Measurements from ENCODE around the gene KRTAP4-3.

The KRTAP4-3 gene

DNA sequence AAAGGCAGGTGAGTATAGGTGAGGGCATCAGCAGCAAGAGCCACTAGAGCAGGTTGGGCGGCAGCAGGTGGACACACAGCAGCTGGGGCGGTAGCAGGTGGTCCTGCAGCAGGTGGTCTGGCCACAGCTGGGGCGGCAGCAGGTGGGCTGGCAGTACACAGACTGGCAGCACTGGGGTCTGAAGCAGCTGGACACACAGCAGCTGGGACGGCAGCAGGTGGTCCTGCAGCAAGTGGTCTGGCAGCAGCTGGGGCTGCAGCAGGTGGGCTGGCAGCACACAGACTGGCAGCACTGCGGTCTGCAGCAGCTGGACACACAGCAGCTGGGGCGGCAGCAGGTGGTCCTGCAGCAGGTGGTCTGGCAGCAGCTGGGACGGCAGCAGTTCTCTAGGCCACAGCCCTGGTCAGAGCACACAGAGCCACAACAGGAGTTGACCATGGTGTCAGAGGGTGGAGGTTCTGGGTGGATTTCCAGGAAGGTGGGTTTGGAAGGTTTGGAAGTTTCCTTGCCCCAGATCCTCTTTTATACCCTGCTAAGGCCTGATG, 9.8 kb upstream of the KRTAP4-3 start, which contains the start of gene KRTAP4-2:
KRTAP4-2 (minus strand) TSS at position 495 of the 545 bp plus-strand sequence; CDS start at position 438, 57 bp downstream.
- TF ChIP-seq, protein P1, sequence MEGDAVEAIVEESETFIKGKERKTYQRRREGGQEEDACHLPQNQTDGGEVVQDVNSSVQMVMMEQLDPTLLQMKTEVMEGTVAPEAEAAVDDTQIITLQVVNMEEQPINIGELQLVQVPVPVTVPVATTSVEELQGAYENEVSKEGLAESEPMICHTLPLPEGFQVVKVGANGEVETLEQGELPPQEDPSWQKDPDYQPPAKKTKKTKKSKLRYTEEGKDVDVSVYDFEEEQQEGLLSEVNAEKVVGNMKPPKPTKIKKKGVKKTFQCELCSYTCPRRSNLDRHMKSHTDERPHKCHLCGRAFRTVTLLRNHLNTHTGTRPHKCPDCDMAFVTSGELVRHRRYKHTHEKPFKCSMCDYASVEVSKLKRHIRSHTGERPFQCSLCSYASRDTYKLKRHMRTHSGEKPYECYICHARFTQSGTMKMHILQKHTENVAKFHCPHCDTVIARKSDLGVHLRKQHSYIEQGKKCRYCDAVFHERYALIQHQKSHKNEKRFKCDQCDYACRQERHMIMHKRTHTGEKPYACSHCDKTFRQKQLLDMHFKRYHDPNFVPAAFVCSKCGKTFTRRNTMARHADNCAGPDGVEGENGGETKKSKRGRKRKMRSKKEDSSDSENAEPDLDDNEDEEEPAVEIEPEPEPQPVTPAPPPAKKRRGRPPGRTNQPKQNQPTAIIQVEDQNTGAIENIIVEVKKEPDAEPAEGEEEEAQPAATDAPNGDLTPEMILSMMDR (IDR thresholded peaks at IDR 0.05): no peak
- Histone ChIP-seq H2AFZ (no peak within 1 kb of the TSS), H3K79me2 (no peaks in the 10 kb centered on the region), H3K36me3 (ENCODE audit: control insufficient read depth, insufficient read depth, low read length) (no peaks in the 10 kb centered on the region), H3K27me3 (ENCODE audit: control insufficient read depth, insufficient read depth, low read length) (no peaks in the 10 kb centered on the region), H3K4me3 (ENCODE audit: low read depth, low read length) (no peak within 1 kb of the TSS), H3K27ac (no peak within 1 kb of the TSS), H3K9me3 (ENCODE audit: control insufficient read depth, low read length) (no peaks in the 10 kb centered on the region), H3K4me2 (ENCODE audit: low read length) (no peak within 1 kb of the TSS), H3K9ac (no peak within 1 kb of the TSS), H3K4me1 (no peaks in the 10 kb centered on the region)

DNA sequence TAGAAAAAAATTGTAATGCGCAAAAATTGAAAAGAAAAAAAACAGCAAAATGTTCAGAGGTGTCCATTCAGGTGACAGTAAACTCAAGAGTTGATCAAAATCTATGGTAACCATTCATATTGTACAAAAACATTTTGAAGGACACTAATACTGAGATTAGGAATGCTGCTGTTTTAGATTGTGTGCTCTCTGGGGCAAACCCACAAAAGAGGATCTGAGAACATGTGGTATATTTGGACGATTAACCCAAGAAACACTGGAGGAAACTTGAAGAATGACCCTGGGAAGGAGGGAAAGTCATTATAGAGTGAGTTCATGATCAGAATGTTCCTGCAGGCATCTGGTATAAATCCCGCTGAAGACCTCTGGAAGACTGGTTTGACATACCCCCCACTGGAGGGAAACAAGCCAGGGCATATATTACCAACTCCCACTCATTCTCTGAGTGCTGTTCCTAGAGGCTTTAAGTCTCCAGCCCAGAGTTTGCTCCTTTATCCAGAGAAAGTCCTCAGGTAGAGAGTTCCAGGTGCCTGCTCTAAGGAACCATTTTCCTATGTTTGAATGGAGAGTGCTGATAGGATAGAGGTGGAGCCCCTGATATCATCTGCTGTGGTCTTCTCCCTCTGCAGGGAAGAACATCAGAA, 8.8 kb upstream of the KRTAP4-3 start:
- no peak overlapping the region for H3K27ac ChIP-seq
- no peak overlapping the region for H3K4me2 ChIP-seq (ENCODE audit: low read length)
- no peak overlapping the region for H3K4me3 ChIP-seq (ENCODE audit: low read depth, low read length)
- no peaks in the 10 kb centered on the region for H3K27me3 ChIP-seq (ENCODE audit: control insufficient read depth, insufficient read depth, low read length)
- TF ChIP-seq, protein P1 (IDR thresholded peaks at IDR 0.05): no peak
- no peaks in the 10 kb centered on the region for H3K9me3 ChIP-seq (ENCODE audit: control insufficient read depth, low read length)
- no peak overlapping the region for H3K9ac ChIP-seq
- H3K79me2 ChIP-seq: no peaks in the 10 kb centered on the region
- H3K36me3 ChIP-seq (ENCODE audit: control insufficient read depth, insufficient read depth, low read length): no peaks in the 10 kb centered on the region
- H3K4me1 ChIP-seq: no peaks in the 10 kb centered on the region
- no peak overlapping the region for H2AFZ ChIP-seq

DNA sequence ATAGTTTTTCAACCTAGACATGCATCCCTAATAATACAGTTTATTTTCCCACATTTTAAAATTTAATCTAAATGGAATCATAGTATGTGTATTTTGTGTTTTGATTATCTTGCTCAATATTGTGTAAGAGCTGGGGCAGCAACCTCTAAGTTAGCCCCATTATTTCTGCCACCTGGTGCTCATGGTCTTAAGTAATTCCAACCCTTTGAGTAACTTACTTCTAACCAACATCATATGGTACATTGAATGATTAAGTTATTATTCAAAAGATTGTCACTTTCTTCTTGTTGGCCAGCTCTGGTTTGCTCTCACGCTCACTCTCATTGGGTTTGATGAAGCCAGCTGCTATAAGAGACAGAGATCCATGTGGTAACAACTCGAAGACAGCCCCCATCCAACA, 3.9 kb upstream of the KRTAP4-3 start:
- TF ChIP-seq, protein P1 (IDR thresholded peaks at IDR 0.05): no peak
- no peak overlapping the region for H2AFZ ChIP-seq

DNA sequence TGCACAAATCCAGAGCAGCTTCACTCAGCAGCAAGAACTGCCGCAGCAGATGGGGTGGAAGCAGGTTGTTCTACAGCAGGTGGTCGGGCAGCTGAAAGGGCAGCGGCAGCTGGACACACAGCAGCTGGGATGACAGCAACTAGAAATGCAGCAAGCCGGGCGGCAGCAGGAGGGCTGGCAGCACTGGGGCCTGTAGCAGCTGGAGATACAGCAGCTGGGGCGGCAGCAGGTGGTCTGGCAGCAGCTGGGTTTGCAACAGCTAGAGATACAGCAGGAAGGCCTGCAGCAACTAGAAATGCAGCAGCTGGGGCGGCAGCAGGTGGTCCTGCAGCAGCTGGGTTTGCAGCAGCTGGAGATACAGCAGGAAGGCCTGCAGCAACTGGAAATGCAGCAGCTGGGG, 460 bp downstream of the KRTAP4-3 start:
- H3K27ac ChIP-seq: no peak overlapping the region
- no peaks in the 10 kb centered on the region for H3K4me1 ChIP-seq
- H3K36me3 ChIP-seq (ENCODE audit: control insufficient read depth, insufficient read depth, low read length): no peaks in the 10 kb centered on the region
- no peak overlapping the region for H2AFZ ChIP-seq
- H3K9ac ChIP-seq: no peak overlapping the region
- no peak overlapping the region for H3K4me2 ChIP-seq (ENCODE audit: low read length)
- no peaks in the 10 kb centered on the region for H3K27me3 ChIP-seq (ENCODE audit: control insufficient read depth, insufficient read depth, low read length)
- no peaks in the 10 kb centered on the region for H3K9me3 ChIP-seq (ENCODE audit: control insufficient read depth, low read length)
- no peak overlapping the region for H3K4me3 ChIP-seq (ENCODE audit: low read depth, low read length)
- H3K79me2 ChIP-seq: no peaks in the 10 kb centered on the region
- TF ChIP-seq, protein P1 (IDR thresholded peaks at IDR 0.05): no peak

More for the DNA sequence above, 3.9 kb upstream of the KRTAP4-3 start:
- Histone ChIP-seq H3K4me3 (ENCODE audit: low read depth, low read length) (no peak overlapping the region), H3K79me2 (no peaks in the 10 kb centered on the region), H3K9me3 (ENCODE audit: control insufficient read depth, low read length) (no peaks in the 10 kb centered on the region), H3K36me3 (ENCODE audit: control insufficient read depth, insufficient read depth, low read length) (no peaks in the 10 kb centered on the region), H3K27ac (no peak overlapping the region), H3K4me1 (no peaks in the 10 kb centered on the region), H3K4me2 (ENCODE audit: low read length) (no peak overlapping the region), H3K9ac (no peak overlapping the region), H3K27me3 (ENCODE audit: control insufficient read depth, insufficient read depth, low read length) (no peaks in the 10 kb centered on the region)

DNA sequence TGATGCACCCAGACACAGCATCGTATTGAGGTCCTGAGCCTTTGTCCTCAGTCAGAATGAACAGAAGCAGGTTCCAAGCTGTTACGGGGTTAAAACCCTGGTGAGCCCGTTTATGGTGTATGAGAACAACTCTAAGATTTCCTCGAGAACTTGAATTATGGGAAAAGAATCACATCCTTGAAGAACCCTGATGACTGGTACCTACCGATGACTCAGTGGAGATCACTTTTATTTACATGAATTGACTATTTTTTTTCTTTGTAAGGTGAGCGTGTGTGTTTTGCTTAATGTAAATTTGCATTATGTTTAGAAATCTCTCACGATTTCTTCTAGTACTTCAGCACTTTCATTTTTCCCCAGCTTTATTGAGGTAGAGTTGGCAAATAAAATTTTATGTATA, 4.2 kb downstream of the KRTAP4-3 start:
- no peak overlapping the region for H3K4me3 ChIP-seq (ENCODE audit: low read depth, low read length)
- TF ChIP-seq, protein P1 (IDR thresholded peaks at IDR 0.05): no peak

More for the DNA sequence above, 4.2 kb downstream of the KRTAP4-3 start:
- Histone ChIP-seq H3K27me3 (ENCODE audit: control insufficient read depth, insufficient read depth, low read length) (no peaks in the 10 kb centered on the region), H3K9me3 (ENCODE audit: control insufficient read depth, low read length) (no peaks in the 10 kb centered on the region), H3K9ac (no peak overlapping the region), H3K79me2 (no peaks in the 10 kb centered on the region), H3K4me2 (ENCODE audit: low read length) (no peak overlapping the region), H3K27ac (no peak overlapping the region), H2AFZ (no peak overlapping the region), H3K36me3 (ENCODE audit: control insufficient read depth, insufficient read depth, low read length) (no peaks in the 10 kb centered on the region), H3K4me1 (no peaks in the 10 kb centered on the region)
